ENCODE measurements around the gene MZF1. TPM values are rescaled to one million over a fixed set of nuclear protein-coding genes. Genes with fewer than 3 reads are reported as not detected.

MZF1 gene
- total RNA-seq, 1 experiment from 2014 or later = 20.4 TPM

- Histone ChIP-seq H3K4me3 (ENCODE audit: low read depth, low read length) (peak within 1 kb of the TSS; percentile 69), H3K27me3 (replicated peaks; ENCODE audit: control insufficient read depth, insufficient read depth, low read length) (no peaks in the 10 kb centered on the region), H3K9me3 (no peaks in the 10 kb centered on the region), H3K4me1 (peaks cover 17% of the 10 kb centered on the region; the same call in 1 of the 2 replicates), H3K36me3 (ENCODE audit: control insufficient read depth, insufficient read depth, low read length) (peaks cover 3% of the 10 kb centered on the region)
- TF ChIP-seq, protein P1, sequence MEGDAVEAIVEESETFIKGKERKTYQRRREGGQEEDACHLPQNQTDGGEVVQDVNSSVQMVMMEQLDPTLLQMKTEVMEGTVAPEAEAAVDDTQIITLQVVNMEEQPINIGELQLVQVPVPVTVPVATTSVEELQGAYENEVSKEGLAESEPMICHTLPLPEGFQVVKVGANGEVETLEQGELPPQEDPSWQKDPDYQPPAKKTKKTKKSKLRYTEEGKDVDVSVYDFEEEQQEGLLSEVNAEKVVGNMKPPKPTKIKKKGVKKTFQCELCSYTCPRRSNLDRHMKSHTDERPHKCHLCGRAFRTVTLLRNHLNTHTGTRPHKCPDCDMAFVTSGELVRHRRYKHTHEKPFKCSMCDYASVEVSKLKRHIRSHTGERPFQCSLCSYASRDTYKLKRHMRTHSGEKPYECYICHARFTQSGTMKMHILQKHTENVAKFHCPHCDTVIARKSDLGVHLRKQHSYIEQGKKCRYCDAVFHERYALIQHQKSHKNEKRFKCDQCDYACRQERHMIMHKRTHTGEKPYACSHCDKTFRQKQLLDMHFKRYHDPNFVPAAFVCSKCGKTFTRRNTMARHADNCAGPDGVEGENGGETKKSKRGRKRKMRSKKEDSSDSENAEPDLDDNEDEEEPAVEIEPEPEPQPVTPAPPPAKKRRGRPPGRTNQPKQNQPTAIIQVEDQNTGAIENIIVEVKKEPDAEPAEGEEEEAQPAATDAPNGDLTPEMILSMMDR (IDR thresholded peaks at IDR 0.05; ENCODE audit: insufficient read depth in 1 of 2, low read depth in 1 of 2, low read length in 1 of 2, severe bottlenecking in 1 of 2, unreplicated experiment in 1 of 2) = no peak
- CTCF ChIA-PET = interaction anchor here (0.6 kb wide), 1 partner anchor 18 kb away, joined by 3 read pairs; no protein-coding TSS in a partner anchor
- POLR2A ChIA-PET = interaction anchor here (1.6 to 2.4 kb wide), 2 partner anchors 14 to 38 kb away, joined by 6 to 14 read pairs; partner anchors contain the start of genes TRIM28 and ZBTB45
- Mint-ChIP-seq H3K27me3 (ENCODE audit: insufficient read depth, unreplicated experiment) (no peaks in the 10 kb centered on the region), H3K27ac (ENCODE audit: unreplicated experiment) (peak within 1 kb of the TSS; percentile 98), H3K4me1 (ENCODE audit: low read depth, unreplicated experiment) (peaks cover 30% of the 10 kb centered on the region), H3K36me3 (ENCODE audit: insufficient read depth, unreplicated experiment) (peaks cover 97% of the 10 kb centered on the region), H3K9me3 (ENCODE audit: unreplicated experiment) (no peaks in the 10 kb centered on the region), H3K4me3 (ENCODE audit: unreplicated experiment) (peak within 1 kb of the TSS; percentile 99)
- DNase-seq = peak; percentile 67 to 71
- intact Hi-C loops (cut with micrococcal nuclease; ENCODE audit: unreplicated experiment) = loop anchor here (1.0 kb wide), 1 partner anchor 39 kb away; the partner anchor contains the start of gene ZBTB45
- no TSS peak for BruUV-seq (replicated peaks)
Measured at GRCh38 chr19:58558066-58558622, 15.0 kb downstream of the MZF1 start, which contains the start of gene UBE2M. Gene UBE2M, minus strand, starts transcription at chr19:58558611. Its CDS starts 230 bp downstream, at chr19:58558381.

GRCh38 chr19:58557221-58558065, 15.7 kb downstream of the MZF1 start:
- H3K27me3 Mint-ChIP-seq (ENCODE audit: insufficient read depth, unreplicated experiment) = no peaks in the 10 kb centered on the region
- no peaks in the 10 kb centered on the region for H3K27me3 ChIP-seq (replicated peaks; ENCODE audit: control insufficient read depth, insufficient read depth, low read length)
- H3K36me3 Mint-ChIP-seq (ENCODE audit: insufficient read depth, unreplicated experiment) = peaks cover 97% of the 10 kb centered on the region
- POLR2A ChIA-PET = interaction anchor here (0.7 to 1.6 kb wide), 2 partner anchors 13 to 14 kb away, joined by 3 to 6 read pairs; partner anchors contain the start of gene TRIM28
- TF ChIP-seq, protein P1 (IDR thresholded peaks at IDR 0.05; ENCODE audit: insufficient read depth in 1 of 2, low read depth in 1 of 2, low read length in 1 of 2, severe bottlenecking in 1 of 2, unreplicated experiment in 1 of 2) = no peak
- no peak for DNase-seq
- BruUV-seq (replicated peaks) = no TSS peak
- H3K9me3 ChIP-seq = no peaks in the 10 kb centered on the region
- H3K4me3 ChIP-seq (ENCODE audit: low read depth, low read length) = peak overlapping the region; percentile 69
- H3K27ac Mint-ChIP-seq (ENCODE audit: unreplicated experiment) = peak overlapping the region; percentile 98
- H3K36me3 ChIP-seq (ENCODE audit: control insufficient read depth, insufficient read depth, low read length) = peaks cover 3% of the 10 kb centered on the region
- H3K9me3 Mint-ChIP-seq (ENCODE audit: unreplicated experiment) = no peaks in the 10 kb centered on the region
- peaks cover 17% of the 10 kb centered on the region; the same call in 1 of the 2 replicates for H3K4me1 ChIP-seq
- intact Hi-C loops (cut with micrococcal nuclease; ENCODE audit: unreplicated experiment) = loop anchor here (1.0 kb wide), 1 partner anchor 38 kb away; the partner anchor contains the start of gene ZBTB45
- H3K4me3 Mint-ChIP-seq (ENCODE audit: unreplicated experiment) = peak overlapping the region; percentile 99
- peaks cover 32% of the 10 kb centered on the region for H3K4me1 Mint-ChIP-seq (ENCODE audit: low read depth, unreplicated experiment)
- CTCF ChIA-PET = interaction anchor here (0.7 kb wide), 1 partner anchor 38 kb away, joined by 3 read pairs; the partner anchor contains the start of gene ZBTB45

DNA sequence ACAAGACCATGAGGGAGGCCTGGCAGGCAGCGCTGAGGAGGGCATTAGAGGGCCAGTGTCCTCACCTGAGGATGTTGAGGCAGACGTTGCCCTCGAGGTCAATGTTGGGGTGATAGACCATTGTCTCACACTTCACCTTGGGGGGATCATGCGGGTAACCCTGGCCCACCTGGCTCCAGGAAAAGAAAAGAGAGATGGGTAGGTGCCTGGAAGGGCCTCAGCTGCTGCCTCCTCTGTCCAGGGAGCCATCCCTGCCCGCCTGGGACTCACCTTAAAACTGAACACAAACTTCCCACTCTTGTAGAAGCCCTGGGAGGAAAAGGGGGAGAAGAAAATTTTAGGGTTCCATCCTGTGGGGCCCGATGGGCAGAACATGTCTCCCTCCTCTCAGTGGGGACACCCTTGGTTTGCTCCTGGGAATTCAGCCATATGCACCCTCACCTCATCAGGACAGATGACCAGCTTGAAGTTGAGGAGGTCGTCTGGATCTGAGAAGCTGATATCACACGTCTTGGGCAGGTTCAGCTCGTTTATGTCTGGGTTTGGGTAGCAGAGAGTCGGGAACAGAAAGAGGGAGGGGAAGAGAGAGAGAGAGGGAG, 16.4 kb downstream of the MZF1 start:
- H3K4me3 Mint-ChIP-seq (ENCODE audit: unreplicated experiment) = peak overlapping the region; percentile 99
- Histone ChIP-seq H3K4me3 (ENCODE audit: low read depth, low read length) (peak overlapping the region; percentile 69), H3K4me1 (peaks cover 14% of the 10 kb centered on the region; the same call in 1 of the 2 replicates), H3K27me3 (replicated peaks; ENCODE audit: control insufficient read depth, insufficient read depth, low read length) (no peaks in the 10 kb centered on the region), H3K9me3 (no peaks in the 10 kb centered on the region), H3K36me3 (ENCODE audit: control insufficient read depth, insufficient read depth, low read length) (peaks cover 3% of the 10 kb centered on the region)
- no peak for DNase-seq
- TF ChIP-seq, protein P1 (IDR thresholded peaks at IDR 0.05; ENCODE audit: insufficient read depth in 1 of 2, low read depth in 1 of 2, low read length in 1 of 2, severe bottlenecking in 1 of 2, unreplicated experiment in 1 of 2) = no peak
- ChIA-PET POLR2A (interaction anchor here (0.7 to 1.6 kb wide), 2 partner anchors 12 to 13 kb away, joined by 3 to 6 read pairs; partner anchors contain the start of gene TRIM28), CTCF (interaction anchor here (0.7 kb wide), 1 partner anchor 37 kb away, joined by 3 read pairs; the partner anchor contains the start of gene ZBTB45)
- peaks cover 97% of the 10 kb centered on the region for H3K36me3 Mint-ChIP-seq (ENCODE audit: insufficient read depth, unreplicated experiment)
- H3K27ac Mint-ChIP-seq (ENCODE audit: unreplicated experiment) = peak overlapping the region; percentile 98
- H3K9me3 Mint-ChIP-seq (ENCODE audit: unreplicated experiment) = no peaks in the 10 kb centered on the region
- no TSS peak for BruUV-seq (replicated peaks)
- intact Hi-C loops (cut with micrococcal nuclease; ENCODE audit: unreplicated experiment) = no loop called here
- H3K27me3 Mint-ChIP-seq (ENCODE audit: insufficient read depth, unreplicated experiment) = no peaks in the 10 kb centered on the region
- peaks cover 33% of the 10 kb centered on the region for H3K4me1 Mint-ChIP-seq (ENCODE audit: low read depth, unreplicated experiment)
